Skeletal muscle satellite cell (primary cell): Measurements from ENCODE around the gene B3GAT1.

Experiments used
- H3K27me3 ChIP-seq: 2 replicates; pipeline ENCODE4 v1.7.0; 2013; ENCODE audit warnings: low read length; ENCODE audit not compliant: control insufficient read depth, insufficient read depth
- H3K36me3 ChIP-seq: 2 replicates; pipeline ENCODE4 v1.7.0; 2013; ENCODE audit warnings: mild to moderate bottlenecking, control low read depth, low read length; ENCODE audit not compliant: insufficient read depth
- H3K4me1 ChIP-seq: 2 replicates; pipeline ENCODE4 v1.7.0; 2013; ENCODE audit warnings: low read length; ENCODE audit not compliant: control insufficient read depth, insufficient read depth
- H3K4me2 ChIP-seq: 2 replicates; pipeline ENCODE4 v1.7.0; 2013; ENCODE audit warnings: mild to moderate bottlenecking, low read length
- H3K4me3 ChIP-seq: 2 replicates; pipeline ENCODE4 v1.7.0; 2013; ENCODE audit warnings: low read length
- H3K9ac ChIP-seq: 2 replicates; pipeline ENCODE4 v1.7.0; 2013; ENCODE audit warnings: mild to moderate bottlenecking, low read depth, low read length, moderate library complexity
- H3K9me3 ChIP-seq: replicated peaks from 2 replicates; pipeline ENCODE4 v1.7.0; 2013; ENCODE audit warnings: mild to moderate bottlenecking, control low read depth, low read length

B3GAT1 gene

DNA sequence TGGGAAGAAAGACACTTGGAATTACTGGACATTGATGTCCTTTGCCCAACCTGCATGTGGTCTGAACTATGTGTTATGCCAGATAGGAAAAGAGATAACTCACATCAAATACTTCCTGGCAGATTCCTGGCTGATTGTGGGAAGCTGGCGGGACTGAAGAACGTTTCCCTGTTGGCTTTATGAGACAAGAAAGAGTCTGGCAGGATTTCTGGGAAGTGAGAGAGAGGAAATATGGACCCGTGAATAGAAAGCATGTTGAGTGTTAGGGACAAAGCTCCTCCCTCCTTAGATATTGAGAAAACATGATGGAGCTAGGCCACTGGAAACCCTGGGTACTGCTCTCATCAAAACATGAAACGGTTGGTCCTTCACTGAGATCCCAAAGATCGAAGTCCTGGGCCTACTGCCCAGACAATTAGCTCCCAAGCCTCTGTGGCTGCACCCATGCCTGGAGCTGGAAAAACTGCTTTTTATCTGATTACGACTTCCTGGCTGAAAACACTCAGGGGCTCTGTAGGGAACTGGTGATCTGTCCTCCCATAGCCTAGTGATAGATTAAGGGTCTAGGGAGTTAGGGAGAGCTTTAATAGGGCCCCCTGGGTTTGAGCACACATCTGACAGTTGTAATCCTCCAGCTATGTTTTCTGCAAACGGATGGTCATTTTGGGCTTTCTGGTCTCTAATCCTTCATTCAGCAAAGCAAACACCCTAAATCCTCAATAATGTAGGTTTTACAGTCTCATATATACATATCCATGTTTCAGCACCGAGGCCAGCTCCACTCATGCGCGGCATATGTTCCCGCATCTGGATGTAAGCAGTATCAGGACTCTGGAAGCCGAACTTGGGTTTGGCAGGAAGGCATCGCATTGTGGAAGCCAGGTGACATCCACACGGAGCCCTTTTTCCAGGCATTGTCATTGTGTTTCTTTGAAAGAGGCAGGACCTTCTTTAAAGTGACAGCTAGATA is 6.1 kb upstream of the B3GAT1 start:
- Histone ChIP-seq H3K4me3 (no peak overlapping the region), H3K27me3 (peaks cover 15% of the 10 kb centered on the region), H3K36me3 (no peaks in the 10 kb centered on the region), H3K4me2 (no peak overlapping the region), H3K9ac (no peak overlapping the region), H3K4me1 (no peaks in the 10 kb centered on the region), H3K9me3 (peaks cover 6% of the 10 kb centered on the region)

DNA sequence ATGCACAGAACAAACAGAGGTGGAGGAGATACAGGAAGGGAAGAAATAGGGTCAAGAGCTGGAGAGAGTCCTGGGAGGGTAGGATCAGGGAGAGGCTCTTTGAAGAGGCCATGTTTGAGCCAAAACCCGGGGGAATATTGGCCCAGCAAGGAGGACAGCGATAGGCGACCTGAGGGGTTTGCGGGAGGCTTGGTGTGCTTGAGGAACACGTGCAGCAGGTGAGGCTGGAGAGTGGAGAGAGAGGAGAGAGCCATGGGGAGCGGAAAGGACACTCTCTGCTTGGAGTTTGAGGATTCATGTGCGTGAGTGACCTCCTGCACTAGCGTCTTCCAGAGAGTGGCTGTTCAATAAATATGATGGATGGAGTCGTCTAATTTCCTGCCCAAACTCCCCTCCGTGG is 4.7 kb upstream of the B3GAT1 start:
- no peak overlapping the region for H3K4me3 ChIP-seq
- no peak overlapping the region for H3K4me2 ChIP-seq

DNA sequence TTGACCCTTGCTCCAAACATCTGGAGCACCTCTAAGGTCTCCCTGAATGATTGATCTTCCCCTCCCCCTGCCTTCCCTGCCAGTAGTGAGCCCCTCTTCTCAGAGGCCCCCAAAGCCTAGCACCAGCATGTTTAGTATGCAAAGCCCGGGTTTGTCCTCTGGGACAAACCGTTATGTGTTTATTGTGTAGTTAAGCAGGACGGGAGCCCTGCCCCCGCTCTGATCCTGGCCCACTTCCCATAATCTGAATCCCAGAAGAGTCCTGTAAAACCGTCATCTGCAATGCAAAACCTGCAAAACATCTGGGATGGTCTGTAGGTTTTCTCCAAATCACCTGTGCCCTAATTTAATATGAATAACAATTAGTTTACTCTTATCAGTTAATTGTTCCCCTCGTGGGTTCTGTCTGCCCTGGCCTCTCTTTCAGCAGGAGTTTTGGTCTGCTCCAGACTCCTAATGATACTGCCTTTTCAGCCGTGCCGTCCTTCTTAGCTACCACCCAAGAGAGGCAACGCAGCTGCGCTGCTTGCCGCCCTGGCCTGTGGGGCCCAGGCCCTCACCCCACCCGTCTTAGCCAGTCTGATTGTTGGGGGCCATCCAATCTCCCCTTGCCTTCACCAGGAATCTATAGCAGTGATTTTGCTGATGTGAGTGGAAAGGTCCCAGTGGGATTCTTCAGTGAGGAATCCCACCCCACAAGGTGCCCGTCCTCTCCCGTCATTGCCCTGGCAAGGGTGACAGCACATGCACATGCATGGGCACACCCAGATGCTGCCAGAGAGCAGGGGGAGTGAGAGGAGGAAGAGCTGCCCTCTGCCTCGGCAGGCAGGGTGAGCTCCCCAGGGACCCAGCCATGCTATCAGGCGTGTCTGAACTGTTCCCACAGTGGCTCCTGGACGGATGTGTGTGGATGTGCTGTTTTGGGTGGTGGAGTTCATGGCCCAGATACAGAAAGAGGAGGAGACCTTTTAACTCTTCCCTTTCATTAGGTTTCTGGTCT is 3.0 kb upstream of the B3GAT1 start:
- peaks cover 33% of the 10 kb centered on the region for H3K27me3 ChIP-seq
- no peak overlapping the region for H3K4me2 ChIP-seq
- no peaks in the 10 kb centered on the region for H3K9me3 ChIP-seq
- no peak overlapping the region for H3K9ac ChIP-seq
- H3K4me1 ChIP-seq, result no peaks in the 10 kb centered on the region
- H3K4me3 ChIP-seq, result no peak overlapping the region
- no peaks in the 10 kb centered on the region for H3K36me3 ChIP-seq

More for the DNA sequence above, 4.7 kb upstream of the B3GAT1 start:
- H3K36me3 ChIP-seq, result no peaks in the 10 kb centered on the region
- no peak overlapping the region for H3K9ac ChIP-seq
- peaks cover 19% of the 10 kb centered on the region for H3K27me3 ChIP-seq
- H3K4me1 ChIP-seq, result no peaks in the 10 kb centered on the region
- no peaks in the 10 kb centered on the region for H3K9me3 ChIP-seq

DNA sequence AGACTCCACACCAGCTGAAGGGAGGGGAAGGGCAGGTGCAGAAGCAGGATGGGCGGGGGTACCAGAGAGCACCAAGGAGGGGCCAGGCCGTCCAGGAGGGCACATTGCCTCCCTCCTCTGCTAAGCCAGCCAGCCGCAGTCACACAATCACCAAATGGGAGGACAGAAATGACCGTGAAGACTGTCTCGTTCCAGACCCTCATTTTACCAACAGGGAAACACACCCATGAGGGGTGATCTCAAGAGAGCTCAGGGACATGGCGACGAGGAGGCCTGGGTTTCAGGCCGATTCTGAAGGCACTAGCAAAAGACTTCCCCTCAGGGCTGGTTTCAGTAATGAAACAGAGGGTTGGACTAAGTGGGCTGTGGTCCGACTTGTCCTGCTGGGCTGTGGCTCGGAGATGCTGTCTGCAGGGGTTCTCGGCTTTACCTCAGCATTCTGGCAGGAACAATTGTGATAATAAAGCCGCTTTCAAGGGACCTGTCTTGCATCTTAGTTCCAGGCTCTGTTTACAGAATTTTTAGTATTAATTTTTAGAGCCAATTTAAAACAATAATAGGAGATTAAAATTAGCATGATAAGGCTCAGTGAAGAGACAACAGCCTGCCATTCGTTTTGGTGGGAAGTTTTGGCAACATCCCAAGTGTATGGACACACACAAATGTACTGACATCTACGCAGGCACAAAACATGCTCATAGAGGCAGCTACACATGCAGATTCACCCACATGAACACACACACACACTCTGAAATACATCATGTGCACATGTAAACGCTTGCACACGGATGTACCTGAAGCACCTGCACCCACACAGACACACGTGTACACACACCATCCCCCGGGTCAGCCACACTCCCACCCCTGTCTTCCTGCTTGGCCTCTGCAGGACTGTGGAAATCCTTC is 2.0 kb upstream of the B3GAT1 start:
- H3K4me1 ChIP-seq, result no peaks in the 10 kb centered on the region
- H3K9ac ChIP-seq, result no peak overlapping the region
- H3K27me3 ChIP-seq, result peaks cover 34% of the 10 kb centered on the region
- no peaks in the 10 kb centered on the region for H3K9me3 ChIP-seq
- no peaks in the 10 kb centered on the region for H3K36me3 ChIP-seq
- no peak overlapping the region for H3K4me2 ChIP-seq
- H3K4me3 ChIP-seq, result no peak overlapping the region

DNA sequence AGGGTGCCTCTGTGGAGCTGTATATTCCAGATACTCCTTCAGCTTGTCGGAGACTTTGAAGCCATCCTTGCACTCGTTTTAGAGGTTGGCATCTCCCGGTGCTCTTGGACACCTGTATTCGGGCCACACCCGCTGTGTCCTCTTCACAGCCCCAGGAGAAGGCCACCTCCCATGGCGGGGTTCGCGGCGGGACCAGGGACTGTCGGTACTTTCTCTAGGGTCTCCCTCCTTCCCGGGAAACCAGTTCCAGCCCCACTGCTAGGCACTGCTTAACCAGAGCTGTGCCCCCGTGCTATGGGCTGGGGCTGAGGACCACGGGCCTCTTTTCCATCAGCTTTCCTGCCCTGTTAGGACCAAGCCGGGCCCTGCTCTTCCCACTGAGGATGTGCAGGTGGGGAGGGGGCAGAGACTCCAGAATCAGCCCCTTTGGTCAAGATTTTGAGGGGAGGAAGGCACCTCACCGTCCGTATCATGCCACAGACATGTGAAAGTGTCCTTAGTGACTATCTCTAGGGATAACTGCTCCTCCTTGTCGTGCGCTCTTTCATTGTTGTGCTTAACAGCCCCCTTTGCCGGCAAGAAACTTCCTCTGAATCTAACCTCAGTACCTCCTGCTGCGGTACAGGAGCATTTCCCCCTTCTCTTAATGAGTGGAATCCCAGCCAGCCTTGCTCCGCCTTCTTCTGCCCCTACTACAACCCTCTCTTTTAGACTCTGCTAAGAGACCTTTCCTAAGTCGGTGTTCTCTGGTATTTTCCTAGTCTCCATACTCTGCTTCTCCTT is 1.2 kb upstream of the B3GAT1 start:
- no peak overlapping the region for H3K4me2 ChIP-seq
- H3K4me1 ChIP-seq, result no peaks in the 10 kb centered on the region
- no peaks in the 10 kb centered on the region for H3K36me3 ChIP-seq
- no peaks in the 10 kb centered on the region for H3K9me3 ChIP-seq
- no peak overlapping the region for H3K4me3 ChIP-seq
- no peak overlapping the region for H3K9ac ChIP-seq
- peaks cover 34% of the 10 kb centered on the region for H3K27me3 ChIP-seq

DNA sequence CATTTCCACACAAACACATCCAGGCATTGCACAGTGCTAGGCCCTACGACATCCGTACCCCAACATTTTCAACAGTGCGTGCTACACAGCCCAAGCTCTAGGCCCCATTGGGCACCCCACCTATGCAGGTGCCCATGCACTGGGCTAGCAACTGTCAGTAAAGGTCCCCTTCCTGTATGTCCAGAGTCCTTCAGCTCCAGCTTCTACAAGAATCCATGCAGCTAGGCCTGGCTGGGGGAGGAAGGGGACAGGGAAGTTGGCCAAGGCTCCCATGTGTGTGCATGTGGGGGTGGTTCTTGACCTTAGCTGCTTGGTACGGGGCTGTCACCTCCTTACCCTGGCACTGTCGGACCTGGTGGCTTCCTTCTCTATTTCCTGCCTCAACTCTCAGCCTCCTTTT is 1.3 kb downstream of the B3GAT1 start:
- Histone ChIP-seq H3K36me3 (no peaks in the 10 kb centered on the region), H3K27me3 (peaks cover 34% of the 10 kb centered on the region), H3K4me3 (no peak overlapping the region)

DNA sequence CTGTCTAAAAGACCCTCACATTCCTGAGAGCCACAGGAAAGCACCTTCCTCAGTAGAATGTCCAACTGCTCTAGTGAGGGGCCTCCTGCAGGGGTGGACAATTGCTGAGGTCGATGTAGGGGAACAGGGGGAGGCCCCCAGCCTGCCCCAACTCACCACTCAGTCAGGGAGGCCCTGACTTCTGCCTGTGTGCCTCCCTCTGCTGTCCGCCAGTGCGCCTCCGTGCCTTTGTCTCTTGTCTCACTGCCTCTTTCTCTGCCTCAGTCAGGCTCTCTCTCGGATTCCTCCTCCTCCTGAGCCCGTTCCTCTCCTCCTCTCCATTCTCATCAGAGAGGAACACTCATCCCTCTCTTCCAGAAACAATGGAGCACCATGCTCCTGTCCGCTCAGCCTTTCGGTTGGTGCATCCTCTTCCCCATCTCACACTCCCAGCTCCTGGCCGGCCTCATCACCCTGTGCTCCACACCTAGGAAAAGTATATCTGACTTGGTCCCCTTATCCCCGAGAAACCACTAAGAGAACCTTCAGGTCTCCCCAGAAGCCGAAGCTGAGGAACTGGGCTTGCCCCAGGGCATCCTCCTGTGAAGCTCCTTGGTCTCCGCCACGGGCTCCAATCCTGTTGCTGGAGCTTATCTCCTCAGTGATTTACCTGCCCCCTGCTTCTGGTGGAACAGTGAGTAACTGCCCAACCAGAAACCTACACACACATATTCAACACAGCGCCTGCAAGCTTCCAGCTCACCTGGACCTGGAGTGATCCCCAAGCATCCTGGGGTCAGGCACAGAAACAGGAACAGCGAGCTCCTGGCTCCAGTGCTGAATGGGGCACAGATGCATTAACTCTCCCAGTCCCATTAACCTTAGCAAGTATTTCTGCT is 2.3 kb downstream of the B3GAT1 start:
- no peaks in the 10 kb centered on the region for H3K4me1 ChIP-seq
- no peaks in the 10 kb centered on the region for H3K36me3 ChIP-seq
- H3K9me3 ChIP-seq, result no peaks in the 10 kb centered on the region
- no peak overlapping the region for H3K9ac ChIP-seq
- H3K4me2 ChIP-seq, result no peak overlapping the region
- H3K4me3 ChIP-seq, result no peak overlapping the region
- peaks cover 34% of the 10 kb centered on the region for H3K27me3 ChIP-seq

More for the DNA sequence above, 1.3 kb downstream of the B3GAT1 start:
- Histone ChIP-seq H3K4me2 (no peak overlapping the region), H3K9ac (no peak overlapping the region), H3K9me3 (no peaks in the 10 kb centered on the region), H3K4me1 (no peaks in the 10 kb centered on the region)

DNA sequence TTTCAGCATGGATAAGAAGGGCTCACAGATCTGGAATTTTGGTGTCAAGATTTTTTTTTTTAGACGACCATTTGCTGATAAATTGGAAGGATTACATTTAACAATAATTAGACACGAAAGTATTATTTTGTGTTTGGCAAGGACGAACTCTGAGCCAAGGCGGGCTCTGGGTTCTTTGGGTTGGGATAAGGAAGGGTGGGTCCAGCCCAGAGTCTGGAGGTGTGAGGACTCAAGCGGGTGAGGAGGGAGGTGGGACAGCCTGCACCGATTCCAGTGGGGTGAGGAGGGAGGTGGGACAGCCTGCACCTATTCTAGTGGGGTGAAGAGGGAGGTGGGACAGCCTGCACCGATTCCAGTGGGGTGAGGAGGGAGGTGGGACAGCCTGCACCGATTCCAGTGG is 4.1 kb downstream of the B3GAT1 start:
- Histone ChIP-seq H3K9me3 (no peaks in the 10 kb centered on the region), H3K27me3 (peaks cover 17% of the 10 kb centered on the region), H3K9ac (no peak overlapping the region), H3K4me3 (no peak overlapping the region), H3K36me3 (no peaks in the 10 kb centered on the region), H3K4me1 (no peaks in the 10 kb centered on the region), H3K4me2 (no peak overlapping the region)

DNA sequence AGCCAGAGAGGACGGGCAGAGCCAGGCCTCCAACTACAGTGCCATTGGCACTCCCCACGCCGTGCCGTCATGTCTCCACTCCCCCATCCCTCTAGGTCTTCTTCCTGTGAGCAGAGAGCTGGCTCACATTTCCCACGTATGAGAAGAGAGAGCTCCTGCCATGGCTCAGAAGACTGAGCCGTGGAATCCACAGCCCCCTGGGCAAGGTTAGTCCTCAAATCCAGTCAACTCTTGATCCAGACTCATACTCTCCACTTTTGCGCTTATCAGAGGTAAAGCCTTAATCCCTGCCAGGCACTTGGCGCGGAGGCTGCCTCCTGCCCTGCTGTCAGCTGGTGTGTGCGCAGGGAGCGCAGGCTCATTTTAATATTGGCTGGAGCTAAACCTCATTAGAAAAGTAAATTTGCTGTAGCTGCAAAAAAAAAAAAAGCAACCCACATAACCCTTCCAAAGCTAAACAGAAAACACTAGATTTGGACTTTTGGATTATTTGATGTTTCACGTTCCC is 4.7 kb downstream of the B3GAT1 start:
- peaks cover 15% of the 10 kb centered on the region for H3K27me3 ChIP-seq
- no peaks in the 10 kb centered on the region for H3K36me3 ChIP-seq

More for the DNA sequence above, 4.7 kb downstream of the B3GAT1 start:
- Histone ChIP-seq H3K9ac (no peak overlapping the region), H3K9me3 (no peaks in the 10 kb centered on the region), H3K4me2 (no peak overlapping the region), H3K4me1 (no peaks in the 10 kb centered on the region), H3K4me3 (no peak overlapping the region)
